ENCODE results near the gene CCNL2.

Gene CCNL2

DNA sequence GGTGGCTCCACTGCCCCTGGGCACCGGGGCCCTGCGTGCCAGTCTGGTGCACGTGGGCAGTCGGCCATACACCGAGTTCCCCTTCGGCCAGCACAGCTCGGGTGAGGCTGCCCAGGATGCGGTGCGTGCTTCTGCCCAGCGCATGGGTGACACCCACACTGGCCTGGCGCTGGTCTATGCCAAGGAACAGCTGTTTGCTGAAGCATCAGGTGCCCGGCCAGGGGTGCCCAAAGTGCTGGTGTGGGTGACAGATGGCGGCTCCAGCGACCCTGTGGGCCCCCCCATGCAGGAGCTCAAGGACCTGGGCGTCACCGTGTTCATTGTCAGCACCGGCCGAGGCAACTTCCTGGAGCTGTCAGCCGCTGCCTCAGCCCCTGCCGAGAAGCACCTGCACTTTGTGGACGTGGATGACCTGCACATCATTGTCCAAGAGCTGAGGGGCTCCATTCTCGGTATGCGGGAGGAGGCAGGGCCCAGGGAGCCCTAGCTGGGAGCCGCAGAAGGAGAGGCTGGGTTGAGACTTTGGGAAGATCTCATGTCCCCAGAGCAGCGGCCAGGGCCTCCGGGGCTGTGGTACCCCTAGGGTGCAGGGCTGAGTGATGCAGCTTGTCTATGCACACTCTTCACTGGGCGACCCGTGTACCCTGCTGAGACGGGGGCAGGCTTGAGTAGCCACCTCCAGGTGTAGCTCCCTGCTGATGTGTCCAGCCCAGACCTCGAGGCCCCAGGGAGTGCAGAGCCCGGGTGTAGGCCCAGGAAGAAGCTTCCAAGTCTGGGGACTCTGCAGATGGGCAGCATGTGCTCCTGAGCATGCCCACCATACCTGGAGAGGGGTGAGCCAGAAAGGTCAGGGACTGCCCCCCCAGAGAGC is 38.1 kb upstream of the CCNL2 start:
- H3K27ac ChIP-seq (ENCODE audit: low read depth, low read length): no peak overlapping the region
- peak overlapping the region in 1 of 2 donors; percentile 47 for H3K4me3 ChIP-seq (ENCODE audit: low read depth in 1 of 2, low read length in 2 of 2)
- H3K36me3 ChIP-seq (ENCODE audit: control insufficient read depth in 1 of 2, insufficient read depth in 2 of 2, low read length in 2 of 2): no peaks in the 10 kb centered on the region
- no peaks in the 10 kb centered on the region for H3K9me3 ChIP-seq (ENCODE audit: control insufficient read depth in 1 of 2, low read length in 2 of 2)
- peaks cover 51 to 60% of the 10 kb centered on the region in 2 donors for H3K4me1 ChIP-seq (ENCODE audit: control insufficient read depth in 1 of 2, insufficient read depth in 2 of 2, low read length in 2 of 2)
- peak overlapping the region in 1 of 2 donors; percentile 11 for H3K9ac ChIP-seq (ENCODE audit: low read depth in 1 of 2, low read length in 2 of 2)
- peaks cover 6 to 9% of the 10 kb centered on the region in 2 donors for H3K27me3 ChIP-seq (ENCODE audit: control insufficient read depth in 1 of 2, insufficient read depth in 2 of 2, low read length in 2 of 2)

DNA sequence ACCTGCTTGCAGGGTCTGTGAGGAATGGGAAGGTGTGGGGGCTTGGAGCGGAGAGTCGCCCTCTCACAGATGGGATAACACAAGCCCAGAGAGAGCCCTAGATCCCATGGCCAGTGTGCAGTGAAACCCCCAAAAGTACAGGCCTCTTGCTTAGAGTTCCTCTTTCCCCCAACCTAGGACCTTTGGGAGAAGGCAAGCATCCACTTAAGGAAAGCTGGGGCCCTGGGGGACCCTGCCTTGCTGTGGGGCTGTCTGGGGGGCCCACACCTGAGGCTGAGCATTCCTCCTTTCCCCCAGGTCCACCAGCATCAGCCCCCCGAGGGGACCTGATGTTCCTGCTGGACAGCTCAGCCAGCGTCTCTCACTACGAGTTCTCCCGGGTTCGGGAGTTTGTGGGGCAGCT is 37.5 kb upstream of the CCNL2 start:
- peak overlapping the region; percentile 33 to 38 for H3K9ac ChIP-seq (ENCODE audit: low read depth in 1 of 2, low read length in 2 of 2)

DNA sequence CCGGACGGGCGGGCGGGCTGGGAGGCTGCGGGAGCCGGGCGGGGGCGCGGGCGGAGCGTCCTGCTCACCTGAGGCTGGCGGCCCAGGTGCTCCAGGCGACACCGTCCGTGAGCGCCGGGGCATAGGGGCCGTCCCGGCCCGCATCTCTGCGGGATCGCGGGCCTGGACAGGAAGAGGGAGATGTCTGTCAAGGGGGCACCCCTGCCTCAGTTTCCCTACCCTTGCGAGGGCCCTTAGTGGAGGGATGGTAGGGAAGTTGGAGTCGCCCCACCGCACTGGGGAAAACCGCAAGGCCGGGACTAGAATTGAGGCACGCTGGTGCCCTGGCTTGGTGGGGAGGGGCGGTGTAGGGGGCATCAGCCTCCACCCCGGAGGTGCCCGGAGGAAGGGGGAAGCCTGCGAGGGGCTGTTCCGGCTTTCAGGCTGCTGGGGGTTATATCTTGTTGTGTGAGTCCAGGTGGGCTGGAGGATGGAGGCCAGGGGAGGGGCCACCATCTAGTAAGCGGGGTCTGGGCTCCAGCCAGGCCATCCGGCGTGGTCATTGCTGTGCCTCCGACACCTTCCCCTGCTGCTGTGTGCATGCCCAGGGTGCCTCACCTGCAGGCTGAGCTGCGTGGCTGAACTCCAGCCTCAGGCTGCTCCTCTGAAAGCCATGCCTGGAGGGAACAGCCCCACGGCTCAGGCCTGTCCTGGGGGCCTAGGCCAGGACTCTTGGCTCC is 36.9 kb upstream of the CCNL2 start:
- H3K9me3 ChIP-seq (ENCODE audit: control insufficient read depth in 1 of 2, low read length in 2 of 2): no peaks in the 10 kb centered on the region
- peak overlapping the region; percentile 33 to 38 for H3K9ac ChIP-seq (ENCODE audit: low read depth in 1 of 2, low read length in 2 of 2)
- no peak overlapping the region for H3K27ac ChIP-seq (ENCODE audit: low read depth, low read length)
- peaks cover 57 to 64% of the 10 kb centered on the region in 2 donors for H3K4me1 ChIP-seq (ENCODE audit: control insufficient read depth in 1 of 2, insufficient read depth in 2 of 2, low read length in 2 of 2)
- H3K27me3 ChIP-seq (ENCODE audit: control insufficient read depth in 1 of 2, insufficient read depth in 2 of 2, low read length in 2 of 2): peaks cover 6 to 9% of the 10 kb centered on the region in 2 donors
- no peaks in the 10 kb centered on the region for H3K36me3 ChIP-seq (ENCODE audit: control insufficient read depth in 1 of 2, insufficient read depth in 2 of 2, low read length in 2 of 2)
- H3K4me3 ChIP-seq (ENCODE audit: low read depth in 1 of 2, low read length in 2 of 2): peak overlapping the region; percentile 40 to 47

More for the DNA sequence above, 37.5 kb upstream of the CCNL2 start:
- Histone ChIP-seq H3K4me3 (ENCODE audit: low read depth in 1 of 2, low read length in 2 of 2) (peak overlapping the region; percentile 40 to 47), H3K36me3 (ENCODE audit: control insufficient read depth in 1 of 2, insufficient read depth in 2 of 2, low read length in 2 of 2) (no peaks in the 10 kb centered on the region), H3K27ac (ENCODE audit: low read depth, low read length) (no peak overlapping the region), H3K27me3 (ENCODE audit: control insufficient read depth in 1 of 2, insufficient read depth in 2 of 2, low read length in 2 of 2) (peaks cover 6 to 9% of the 10 kb centered on the region in 2 donors), H3K4me1 (ENCODE audit: control insufficient read depth in 1 of 2, insufficient read depth in 2 of 2, low read length in 2 of 2) (peaks cover 57 to 65% of the 10 kb centered on the region in 2 donors), H3K9me3 (ENCODE audit: control insufficient read depth in 1 of 2, low read length in 2 of 2) (no peaks in the 10 kb centered on the region)

DNA sequence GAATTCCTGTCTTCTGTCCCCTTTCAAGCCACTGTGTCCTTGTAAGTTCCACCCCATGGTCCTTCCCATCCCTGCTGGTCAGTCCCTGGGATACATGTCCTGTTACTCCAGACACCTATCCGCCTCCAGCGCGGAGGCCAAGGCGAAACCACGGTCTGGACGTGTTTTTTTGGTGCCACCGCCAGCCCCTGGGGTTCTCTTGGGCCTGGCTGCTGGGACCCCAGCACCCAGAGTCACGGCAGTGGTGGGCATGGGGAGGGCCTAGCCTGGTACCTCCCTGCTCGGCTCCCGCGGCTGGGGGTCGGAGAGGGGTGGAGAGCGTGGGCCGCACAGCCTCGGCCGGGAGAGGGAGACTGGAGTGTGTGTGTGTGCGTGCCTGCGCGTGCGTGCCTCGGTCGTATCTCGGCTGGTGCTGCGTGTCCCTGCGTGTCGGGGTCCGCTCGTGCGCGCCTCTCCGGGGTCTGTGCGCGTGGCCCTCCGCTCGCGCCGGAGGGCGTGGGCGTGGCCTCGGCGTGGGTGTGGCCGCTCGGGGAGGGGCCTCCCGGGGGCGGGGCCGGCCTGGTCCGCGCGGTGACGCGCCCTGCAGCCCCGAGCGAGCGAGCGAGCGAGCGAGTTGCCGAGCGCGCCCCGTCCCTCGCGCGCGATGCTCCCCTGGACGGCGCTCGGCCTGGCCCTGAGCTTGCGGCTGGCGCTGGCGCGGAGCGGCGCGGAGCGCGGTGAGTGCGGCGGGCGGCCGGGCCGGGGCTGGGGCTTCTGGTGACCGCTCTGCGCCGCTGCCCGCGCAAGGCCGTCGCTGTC is 36.2 kb upstream of the CCNL2 start, which contains the start of gene VWA1:
Gene VWA1 (plus strand): TSS at position 585 of the 798 bp plus-strand sequence. CDS start 59 bp downstream, at position 644.
- peaks cover 50 to 56% of the 10 kb centered on the region in 2 donors for H3K4me1 ChIP-seq (ENCODE audit: control insufficient read depth in 1 of 2, insufficient read depth in 2 of 2, low read length in 2 of 2)
- H3K27me3 ChIP-seq (ENCODE audit: control insufficient read depth in 1 of 2, insufficient read depth in 2 of 2, low read length in 2 of 2): peaks cover 6 to 9% of the 10 kb centered on the region in 2 donors
- H3K36me3 ChIP-seq (ENCODE audit: control insufficient read depth in 1 of 2, insufficient read depth in 2 of 2, low read length in 2 of 2): no peaks in the 10 kb centered on the region
- peak within 1 kb of the TSS; percentile 55 to 65 for H3K4me3 ChIP-seq (ENCODE audit: low read depth in 1 of 2, low read length in 2 of 2)
- no peaks in the 10 kb centered on the region for H3K9me3 ChIP-seq (ENCODE audit: control insufficient read depth in 1 of 2, low read length in 2 of 2)
- peak within 1 kb of the TSS; percentile 33 to 38 for H3K9ac ChIP-seq (ENCODE audit: low read depth in 1 of 2, low read length in 2 of 2)
- H3K27ac ChIP-seq (ENCODE audit: low read depth, low read length): peak within 1 kb of the TSS; percentile 62

GRCh38 chr1:1434824-1435105 is 35.6 kb upstream of the CCNL2 start:
- Histone ChIP-seq H3K27me3 (ENCODE audit: control insufficient read depth in 1 of 2, insufficient read depth in 2 of 2, low read length in 2 of 2) (peaks cover 6 to 9% of the 10 kb centered on the region in 2 donors), H3K27ac (ENCODE audit: low read depth, low read length) (peak overlapping the region; percentile 62), H3K9ac (ENCODE audit: low read depth in 1 of 2, low read length in 2 of 2) (no peak overlapping the region), H3K36me3 (ENCODE audit: control insufficient read depth in 1 of 2, insufficient read depth in 2 of 2, low read length in 2 of 2) (no peaks in the 10 kb centered on the region), H3K4me3 (ENCODE audit: low read depth in 1 of 2, low read length in 2 of 2) (no peak overlapping the region), H3K4me1 (ENCODE audit: control insufficient read depth in 1 of 2, insufficient read depth in 2 of 2, low read length in 2 of 2) (peaks cover 50 to 56% of the 10 kb centered on the region in 2 donors), H3K9me3 (ENCODE audit: control insufficient read depth in 1 of 2, low read length in 2 of 2) (no peaks in the 10 kb centered on the region)

DNA sequence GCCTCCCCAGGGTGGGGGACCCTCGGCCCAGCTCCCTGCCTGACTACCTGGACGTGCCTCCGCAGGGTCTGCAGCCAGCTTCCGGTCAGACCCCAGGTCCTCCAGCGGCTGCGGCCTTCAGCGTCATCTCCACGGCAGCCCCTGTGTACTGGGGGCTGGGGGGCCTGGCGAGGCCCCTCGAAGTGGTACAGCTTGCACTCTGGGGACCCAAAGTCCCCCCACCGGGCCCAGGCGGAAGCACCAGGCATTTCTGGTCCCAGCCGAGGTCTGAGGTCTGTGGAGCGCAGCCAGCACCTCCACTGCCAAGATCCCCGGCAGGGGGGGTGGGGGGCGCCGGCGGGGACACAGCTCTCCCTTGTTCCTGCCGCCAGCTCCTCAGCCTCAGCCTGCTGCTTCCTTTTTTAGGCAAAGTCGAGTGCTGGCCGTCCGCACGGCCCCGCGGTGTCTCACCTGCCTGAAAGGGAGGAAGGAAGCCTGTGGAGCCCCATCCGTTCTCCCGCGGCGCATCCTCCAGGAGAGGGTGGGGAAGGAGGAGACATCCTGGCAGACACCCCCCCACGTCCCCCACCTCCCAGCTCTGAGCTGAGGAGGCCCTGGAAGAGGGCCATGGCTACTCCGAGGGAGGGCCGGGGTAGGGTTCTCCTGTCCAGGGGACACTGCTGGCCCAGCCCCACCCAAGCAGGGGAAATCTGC is 35.1 kb upstream of the CCNL2 start:
- peak overlapping the region in 1 of 2 donors; percentile 61 for H3K9ac ChIP-seq (ENCODE audit: low read depth in 1 of 2, low read length in 2 of 2)
- no peak overlapping the region for H3K4me3 ChIP-seq (ENCODE audit: low read depth in 1 of 2, low read length in 2 of 2)
- H3K27ac ChIP-seq (ENCODE audit: low read depth, low read length): peak overlapping the region; percentile 78
- H3K27me3 ChIP-seq (ENCODE audit: control insufficient read depth in 1 of 2, insufficient read depth in 2 of 2, low read length in 2 of 2): peaks cover 6 to 9% of the 10 kb centered on the region in 2 donors
- no peaks in the 10 kb centered on the region for H3K9me3 ChIP-seq (ENCODE audit: control insufficient read depth in 1 of 2, low read length in 2 of 2)
- H3K36me3 ChIP-seq (ENCODE audit: control insufficient read depth in 1 of 2, insufficient read depth in 2 of 2, low read length in 2 of 2): no peaks in the 10 kb centered on the region
- peaks cover 50 to 56% of the 10 kb centered on the region in 2 donors for H3K4me1 ChIP-seq (ENCODE audit: control insufficient read depth in 1 of 2, insufficient read depth in 2 of 2, low read length in 2 of 2)

DNA sequence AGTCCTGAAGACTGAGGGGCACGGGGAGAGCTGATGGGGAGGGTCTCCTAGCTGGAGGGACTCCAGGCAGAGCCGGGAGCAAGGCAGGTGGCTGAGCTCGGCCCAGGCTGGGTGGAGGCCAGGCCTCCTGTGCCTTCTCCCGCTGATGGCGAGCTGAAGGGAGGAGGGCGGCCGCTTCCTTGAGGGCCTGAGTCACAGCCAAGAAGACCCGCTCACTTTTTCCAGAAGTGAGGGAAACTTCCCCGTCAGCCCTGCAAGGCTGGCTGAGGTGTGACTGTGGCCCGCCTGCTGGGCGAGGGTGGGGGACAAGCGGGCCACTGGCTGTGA is 34.6 kb upstream of the CCNL2 start:
- Histone ChIP-seq H3K4me1 (ENCODE audit: control insufficient read depth in 1 of 2, insufficient read depth in 2 of 2, low read length in 2 of 2) (peaks cover 50 to 56% of the 10 kb centered on the region in 2 donors), H3K27ac (ENCODE audit: low read depth, low read length) (peak overlapping the region; percentile 78), H3K9ac (ENCODE audit: low read depth in 1 of 2, low read length in 2 of 2) (peak overlapping the region in 1 of 2 donors; percentile 61), H3K36me3 (ENCODE audit: control insufficient read depth in 1 of 2, insufficient read depth in 2 of 2, low read length in 2 of 2) (no peaks in the 10 kb centered on the region), H3K9me3 (ENCODE audit: control insufficient read depth in 1 of 2, low read length in 2 of 2) (no peaks in the 10 kb centered on the region), H3K27me3 (ENCODE audit: control insufficient read depth in 1 of 2, insufficient read depth in 2 of 2, low read length in 2 of 2) (peaks cover 6 to 9% of the 10 kb centered on the region in 2 donors), H3K4me3 (ENCODE audit: low read depth in 1 of 2, low read length in 2 of 2) (peak overlapping the region in 1 of 2 donors; percentile 7)

DNA sequence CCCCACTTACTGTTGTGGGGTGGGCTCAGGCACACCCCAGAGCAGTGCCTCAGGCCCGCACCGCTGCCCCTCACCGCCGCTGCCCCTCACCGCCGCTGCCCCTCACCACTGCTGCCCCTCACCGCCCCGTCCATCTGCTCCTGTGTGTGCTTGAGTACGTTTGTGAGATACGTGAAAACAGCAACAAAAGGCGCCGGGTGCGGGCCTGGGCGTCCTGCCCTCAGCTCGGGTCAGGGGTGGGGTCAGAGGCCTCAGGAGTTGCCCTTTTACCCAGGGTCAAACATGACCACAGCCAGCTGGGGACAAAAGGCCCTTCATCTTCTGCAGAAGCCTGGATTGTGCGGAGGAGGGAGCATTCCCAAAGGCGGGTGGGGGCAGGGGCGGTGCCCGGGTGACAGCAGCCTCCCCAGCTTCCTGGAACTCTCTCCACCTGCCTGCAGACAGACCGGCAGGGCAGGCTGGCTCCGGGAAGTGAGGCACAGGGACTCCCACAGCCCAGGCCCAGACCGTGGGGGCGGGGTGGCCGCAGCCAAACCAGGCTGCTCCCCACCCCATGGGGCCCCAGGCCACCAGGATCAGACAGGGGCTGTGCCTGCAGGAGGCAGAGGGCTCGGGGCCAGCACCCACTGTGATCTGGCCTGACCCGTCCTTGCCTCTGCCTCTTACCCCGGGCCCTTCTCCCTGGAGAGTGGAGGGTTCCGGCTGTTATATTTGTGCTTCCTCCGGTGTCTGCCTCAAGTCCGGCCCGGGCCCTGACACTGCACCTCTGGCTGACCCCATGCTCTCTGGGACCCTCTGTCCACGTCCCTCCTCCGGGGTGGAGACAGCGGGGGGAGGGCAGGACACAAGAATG is 34.0 kb upstream of the CCNL2 start:
- peak overlapping the region; percentile 7 to 13 for H3K4me3 ChIP-seq (ENCODE audit: low read depth in 1 of 2, low read length in 2 of 2)
- H3K27ac ChIP-seq (ENCODE audit: low read depth, low read length): peak overlapping the region; percentile 71
- peaks cover 6 to 12% of the 10 kb centered on the region in 2 donors for H3K27me3 ChIP-seq (ENCODE audit: control insufficient read depth in 1 of 2, insufficient read depth in 2 of 2, low read length in 2 of 2)
- H3K9ac ChIP-seq (ENCODE audit: low read depth in 1 of 2, low read length in 2 of 2): peak overlapping the region; percentile 4 to 61
- H3K36me3 ChIP-seq (ENCODE audit: control insufficient read depth in 1 of 2, insufficient read depth in 2 of 2, low read length in 2 of 2): no peaks in the 10 kb centered on the region
- peaks cover 45 to 56% of the 10 kb centered on the region in 2 donors for H3K4me1 ChIP-seq (ENCODE audit: control insufficient read depth in 1 of 2, insufficient read depth in 2 of 2, low read length in 2 of 2)
- no peaks in the 10 kb centered on the region for H3K9me3 ChIP-seq (ENCODE audit: control insufficient read depth in 1 of 2, low read length in 2 of 2)
